ENCODE results near the gene SYNJ2.

- TF ChIP-seq CTCF (IDR thresholded peaks at IDR 0.05; ENCODE audit: poor library complexity, severe bottlenecking) (no peak), MXI1 (conservative IDR thresholded peaks at IDR 0.05; ENCODE audit: poor library complexity, severe bottlenecking) (no peak), RAD21 (conservative IDR thresholded peaks at IDR 0.05) (no peak), SMC3 (conservative IDR thresholded peaks at IDR 0.05; ENCODE audit: poor library complexity) (no peak), EZH2 (IDR thresholded peaks at IDR 0.05; ENCODE audit: borderline replicate concordance, insufficient read depth, low read length, poor library complexity, severe bottlenecking) (no peak)
These were observed 92.1 kb downstream of the SYNJ2 start for GRCh38 chr6:158073776-158074175.

Data from neural cell (in vitro differentiated cells).